SH-SY5Y (cell line): ENCODE measurements around the gene FLAD1.

Experiments
- GATA2 ChIP-seq: IDR thresholded peaks from 2 replicates; pipeline ENCODE4 v1.6.1; 2011; ENCODE audit warnings: mild to moderate bottlenecking, low read depth, low read length
- GATA3 ChIP-seq: IDR thresholded peaks from 2 replicates; pipeline ENCODE4 v1.6.1; 2011; ENCODE audit warnings: low read depth, mild to moderate bottlenecking, low read length, moderate library complexity

DNA sequence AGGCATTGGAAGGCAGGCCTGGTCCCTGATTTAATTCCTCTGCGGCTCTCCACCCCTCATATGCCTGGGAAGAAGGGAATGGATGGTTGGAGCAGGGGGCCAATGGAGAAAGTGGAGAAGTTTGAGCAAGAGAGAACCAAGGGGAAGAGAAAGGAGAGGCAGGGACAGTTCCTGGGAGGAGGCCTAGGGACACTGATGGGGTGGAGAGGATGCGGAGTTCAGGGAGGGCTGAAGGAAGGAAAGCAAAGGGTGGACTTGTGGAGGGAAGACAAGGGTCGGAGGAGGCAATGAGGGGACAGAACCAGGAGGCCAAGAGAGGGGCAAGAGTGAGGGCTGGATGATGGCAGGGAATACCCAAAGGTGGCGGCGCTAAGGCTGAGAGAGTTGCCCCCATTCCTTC lies 26.6 kb downstream of the FLAD1 start:
- TF ChIP-seq GATA2 (no peak), GATA3 (no peak)
